ENCODE data around the gene ITLN1.
"Not testable (repeated sequence)": the region's sequence is repeated elsewhere in the genome, so short reads cannot be mapped to it uniquely, and the experiment has no call there.

Gene ITLN1

GRCh38 chr1:160885042-160885441 is at the start of gene ITLN1:
Gene ITLN1 (minus strand): TSS chr1:160885180. CDS start chr1:160884877, 303 bp downstream.
- DNase-seq (ENCODE audit: low spot score) = no peak

GRCh38 chr1:160933305-160933704 is 48.3 kb upstream of the ITLN1 start:
- DNase-seq (ENCODE audit: low spot score) = not testable (repeated sequence)

- peak; percentile 10 for DNase-seq (ENCODE audit: low spot score)
These were observed 40.8 kb upstream of the ITLN1 start for GRCh38 chr1:160925652-160926244.

- DNase-seq (ENCODE audit: low spot score) = no peak
These were observed 40.0 kb upstream of the ITLN1 start for GRCh38 chr1:160924791-160925651.

GRCh38 chr1:160916666-160917065 is 31.7 kb upstream of the ITLN1 start:
- DNase-seq (ENCODE audit: low spot score) = no peak

GRCh38 chr1:160913229-160913628 is 28.2 kb upstream of the ITLN1 start:
- not testable (repeated sequence) for DNase-seq (ENCODE audit: low spot score)

- no peak for DNase-seq (ENCODE audit: low spot score)
These were observed 26.9 kb upstream of the ITLN1 start for GRCh38 chr1:160911925-160912324.

GRCh38 chr1:160911441-160911840 is 26.5 kb upstream of the ITLN1 start:
- no peak for DNase-seq (ENCODE audit: low spot score)

- DNase-seq (ENCODE audit: low spot score) = no peak
These were observed 25.3 kb upstream of the ITLN1 start for GRCh38 chr1:160910170-160910750.

- DNase-seq (ENCODE audit: low spot score) = no peak
These were observed 23.0 kb upstream of the ITLN1 start for GRCh38 chr1:160907976-160908375.

- DNase-seq (ENCODE audit: low spot score) = no peak
These were observed 20.6 kb upstream of the ITLN1 start for GRCh38 chr1:160905617-160905989.

- DNase-seq (ENCODE audit: low spot score) = no peak
These were observed 20.0 kb upstream of the ITLN1 start for GRCh38 chr1:160904783-160905616.

GRCh38 chr1:160902251-160902650 is 17.3 kb upstream of the ITLN1 start:
- DNase-seq (ENCODE audit: low spot score) = not testable (repeated sequence)

- no peak for DNase-seq (ENCODE audit: low spot score)
These were observed 16.8 kb upstream of the ITLN1 start for GRCh38 chr1:160901768-160902167.

GRCh38 chr1:160900683-160901082 is 15.7 kb upstream of the ITLN1 start:
- DNase-seq (ENCODE audit: low spot score) = not testable (repeated sequence)

GRCh38 chr1:160894368-160895135 is 9.6 kb upstream of the ITLN1 start:
- not testable (repeated sequence) for DNase-seq (ENCODE audit: low spot score)

GRCh38 chr1:160891474-160891873 is 6.5 kb upstream of the ITLN1 start:
- no peak for DNase-seq (ENCODE audit: low spot score)

GRCh38 chr1:160888926-160889325 is 3.9 kb upstream of the ITLN1 start:
- DNase-seq (ENCODE audit: low spot score) = no peak

- no peak for DNase-seq (ENCODE audit: low spot score)
These were observed 2.1 kb upstream of the ITLN1 start for GRCh38 chr1:160887071-160887470.

GRCh38 chr1:160884579-160884978 is 401 bp downstream of the ITLN1 start:
- peak; percentile 42 for DNase-seq (ENCODE audit: low spot score)
